Hematopoietic multipotent progenitor cell treated with erythropoietin and hydrocortisone succinate and interleukin-3 and kit ligand, for 4 days (in vitro differentiated cells): ENCODE results near the gene CCDC177.

Experiments
- DNase-seq: peaks from one replicate; pipeline ENCODE4 v3.0.0-alpha.2; 2015

Gene CCDC177

GRCh38 chr14:69574263-69574953 is at the start of gene CCDC177:
Gene CCDC177 (minus strand): TSS chr14:69574871. CDS start chr14:69573622, 1,249 bp downstream.
- peak; percentile 79 for DNase-seq

DNA sequence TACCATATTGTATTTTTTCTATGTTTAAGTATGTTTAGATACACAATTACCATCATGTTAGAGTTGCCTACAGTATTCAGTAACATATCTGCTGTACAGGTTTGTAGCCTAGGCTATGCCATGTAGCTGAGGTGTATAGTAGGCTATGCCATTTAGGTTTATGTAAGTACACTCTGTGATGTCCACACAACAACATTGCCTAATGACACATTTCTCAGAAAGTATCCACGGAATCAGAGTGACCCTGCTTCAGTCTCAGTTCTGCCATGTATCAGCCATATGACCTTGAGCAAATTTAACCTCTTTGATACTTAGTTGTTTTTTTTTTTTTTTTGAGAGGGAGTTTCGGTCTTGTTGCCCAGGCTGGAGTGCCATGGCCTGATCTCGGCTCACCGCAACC is 49.5 kb upstream of the CCDC177 start:
- DNase-seq = no peak

- DNase-seq = no peak
These were observed 46.3 kb upstream of the CCDC177 start for GRCh38 chr14:69620981-69621380.

GRCh38 chr14:69620211-69620611 is 45.5 kb upstream of the CCDC177 start:
- peak; percentile 64 for DNase-seq

- DNase-seq = no peak
These were observed 44.3 kb upstream of the CCDC177 start for GRCh38 chr14:69619012-69619411.

- no peak for DNase-seq
These were observed 43.1 kb upstream of the CCDC177 start for GRCh38 chr14:69617796-69618195.

- no peak for DNase-seq
These were observed 41.7 kb upstream of the CCDC177 start for GRCh38 chr14:69616408-69616773.

DNA sequence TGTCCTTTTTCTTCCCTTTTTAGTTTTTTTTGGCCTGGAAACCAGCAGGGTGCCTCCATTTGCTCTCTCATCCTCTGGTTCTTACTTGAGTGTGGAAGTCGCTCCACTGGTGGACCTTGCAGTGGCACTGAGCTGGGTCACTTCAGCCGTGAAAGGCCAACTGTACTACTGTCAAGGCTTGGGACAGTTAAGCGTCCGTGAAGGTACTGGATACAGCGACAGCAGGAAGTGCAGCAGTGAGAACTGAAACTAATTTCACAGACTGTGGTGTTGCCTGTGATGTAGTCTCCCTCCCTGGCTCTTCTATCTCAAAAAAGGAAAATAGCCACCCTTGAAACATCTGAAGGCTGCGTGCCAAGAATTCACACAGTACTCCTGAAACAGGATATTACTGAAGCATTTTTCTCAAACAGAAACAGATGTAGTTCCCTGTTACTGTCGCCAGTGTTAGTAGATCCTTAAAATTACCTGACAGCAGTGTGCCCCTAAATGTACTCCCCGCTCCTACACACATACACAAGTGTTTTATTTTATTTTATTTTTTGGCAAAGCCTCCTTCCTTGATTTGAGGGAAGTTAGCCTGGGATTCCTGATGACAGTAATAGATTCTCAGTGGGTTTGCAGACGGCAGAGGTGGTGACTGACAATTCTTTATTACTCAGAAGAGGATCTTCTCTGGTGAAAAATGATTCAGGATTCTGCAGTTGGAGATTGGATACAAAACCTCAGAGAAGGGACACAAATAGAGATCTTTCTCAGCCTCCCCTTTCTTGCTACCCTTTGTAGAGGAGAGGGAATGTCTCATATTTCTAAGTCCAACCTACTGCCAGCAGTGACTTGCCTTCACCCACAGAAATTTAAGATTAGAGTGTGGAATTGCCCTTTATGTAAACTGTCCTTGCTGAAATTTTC is 41.1 kb upstream of the CCDC177 start:
- DNase-seq = peak; percentile 78

- no peak for DNase-seq
These were observed 40.4 kb upstream of the CCDC177 start for GRCh38 chr14:69615121-69615495.

DNA sequence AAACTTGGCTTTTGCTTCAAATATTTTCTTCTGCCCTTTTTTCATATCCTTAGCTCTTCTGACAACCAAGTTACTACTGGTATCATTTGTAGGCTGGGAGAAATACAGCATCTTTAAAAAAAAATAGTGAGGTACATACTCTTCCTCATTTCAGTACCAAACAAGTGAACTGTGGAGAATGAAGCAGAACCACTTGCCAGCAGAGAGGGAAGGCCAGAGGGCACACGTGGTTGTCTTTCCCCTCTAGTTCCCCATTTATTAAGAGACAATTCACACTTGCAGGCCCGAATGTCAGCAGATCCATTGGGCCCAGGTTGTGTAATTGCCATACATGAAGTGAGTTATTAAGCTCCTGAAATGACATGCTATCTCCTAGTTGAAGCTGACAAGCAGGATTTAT is 39.9 kb upstream of the CCDC177 start:
- DNase-seq = peak; percentile 86

- no peak for DNase-seq
These were observed 38.8 kb upstream of the CCDC177 start for GRCh38 chr14:69613312-69614073.

DNA sequence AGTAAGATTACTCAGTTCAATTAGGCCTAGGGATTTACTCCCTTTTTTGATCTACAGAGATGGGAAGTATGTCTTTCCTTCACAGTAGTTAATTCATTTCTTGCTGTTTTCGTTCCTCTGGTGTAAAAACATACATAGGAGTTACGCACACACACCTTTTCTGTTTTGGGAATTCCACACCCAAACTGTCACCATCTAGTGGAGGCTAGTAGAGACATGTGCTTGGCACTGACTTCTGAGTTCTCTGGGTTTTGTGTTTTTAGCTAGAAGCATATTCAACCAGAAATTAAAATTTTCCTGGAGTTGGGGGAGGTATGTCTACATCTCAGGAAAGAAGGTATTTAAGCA is 38.1 kb upstream of the CCDC177 start:
- DNase-seq = no peak

DNA sequence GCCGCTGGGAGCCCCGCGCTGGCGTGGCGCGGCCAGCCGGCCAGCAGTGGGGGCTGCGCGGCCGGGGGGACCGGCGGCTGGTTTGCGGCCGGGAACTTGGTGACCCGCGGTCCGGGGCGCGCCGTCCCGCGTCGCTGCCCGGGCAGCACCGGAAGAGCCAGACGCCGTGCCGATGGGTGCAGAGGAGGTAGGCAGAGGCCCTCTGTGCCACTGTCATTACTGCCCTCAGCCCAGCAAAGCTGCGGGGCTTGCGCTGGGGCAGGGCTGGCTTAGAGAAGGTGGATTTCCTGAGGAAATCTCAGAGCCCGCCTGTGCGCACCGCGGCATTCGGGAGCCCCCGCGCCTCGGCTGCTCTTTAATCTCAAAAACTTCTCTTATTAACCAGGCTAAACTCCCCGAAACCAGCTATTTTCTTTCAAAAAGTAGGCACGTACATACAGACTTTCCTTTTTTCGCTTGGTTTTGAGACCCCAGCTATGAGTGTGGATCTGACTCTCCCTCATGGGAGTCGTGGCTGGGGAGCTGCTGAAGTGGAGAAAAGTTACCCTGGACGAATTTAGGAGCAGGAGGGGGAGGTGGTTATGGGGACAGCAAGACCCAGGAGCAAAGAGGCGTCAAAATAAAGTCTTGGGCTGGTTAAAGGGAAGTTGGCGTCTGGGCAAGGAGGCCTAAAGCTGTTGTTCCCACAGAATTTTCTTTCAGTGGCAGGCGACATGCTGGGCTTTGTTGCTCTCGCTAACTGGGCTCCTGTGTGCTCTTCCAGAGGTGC is 37.5 kb upstream of the CCDC177 start:
- DNase-seq = peak; percentile 63

GRCh38 chr14:69611172-69612013 is 36.7 kb upstream of the CCDC177 start, which contains the start of gene SUSD6:
Gene SUSD6 (plus strand): TSS chr14:69611596. CDS start chr14:69658593, 46,997 bp downstream.
- DNase-seq = peak; percentile 97

DNA sequence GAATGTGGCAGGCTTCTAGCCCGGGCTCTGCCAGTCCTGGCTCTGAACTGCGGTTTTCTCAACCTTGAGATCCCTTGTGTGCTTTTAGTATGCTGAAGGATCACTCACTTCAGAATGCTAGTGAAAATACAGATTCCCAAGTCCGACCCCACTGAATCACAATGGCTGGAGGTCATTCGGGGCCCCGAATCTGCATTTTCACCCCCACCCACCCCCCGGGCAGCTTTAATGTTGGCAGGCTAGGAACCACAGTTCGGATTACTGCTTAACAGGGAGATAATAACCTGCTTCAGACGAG is 36.2 kb upstream of the CCDC177 start:
- no peak for DNase-seq

DNA sequence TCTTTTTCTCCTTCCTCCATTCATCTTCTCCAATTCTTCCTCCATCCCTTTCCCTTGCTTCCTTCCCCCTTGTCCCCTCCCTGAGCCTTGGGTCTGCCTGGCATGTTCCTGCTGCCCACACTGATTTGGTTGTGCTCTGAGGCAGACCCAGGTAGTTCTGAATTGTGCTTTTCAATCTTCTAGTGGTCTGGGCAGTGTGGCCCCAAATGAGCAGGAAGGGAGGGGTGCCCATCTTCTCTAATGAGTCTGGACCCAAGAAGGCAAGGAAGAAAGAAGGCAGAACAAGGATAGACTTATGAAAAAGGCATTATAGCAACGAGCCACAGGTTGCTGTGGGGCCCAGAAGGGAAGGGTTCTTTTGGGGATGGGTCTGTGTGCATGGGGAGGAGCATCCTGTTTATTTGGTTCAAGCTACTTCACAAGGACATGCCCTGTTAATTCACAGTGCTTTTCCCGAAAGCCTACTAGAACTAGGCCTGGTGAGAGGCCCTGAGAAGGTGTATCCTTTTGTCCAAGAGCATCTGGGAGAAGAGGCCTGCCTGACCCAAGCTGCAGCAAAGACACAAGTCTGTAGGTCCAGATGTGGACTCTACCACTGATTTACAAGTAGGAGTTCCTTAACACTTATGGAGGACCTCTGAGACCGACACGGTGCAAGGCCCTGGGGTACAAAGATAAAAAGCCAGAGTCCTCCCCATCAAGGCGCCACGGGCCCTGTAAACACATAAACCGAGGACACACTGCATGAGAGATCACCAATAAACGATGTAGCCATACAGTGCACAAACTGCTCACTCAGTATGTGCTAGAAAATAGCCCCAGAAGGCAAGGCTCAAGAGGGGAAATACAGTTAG is 35.6 kb upstream of the CCDC177 start:
- no peak for DNase-seq

DNA sequence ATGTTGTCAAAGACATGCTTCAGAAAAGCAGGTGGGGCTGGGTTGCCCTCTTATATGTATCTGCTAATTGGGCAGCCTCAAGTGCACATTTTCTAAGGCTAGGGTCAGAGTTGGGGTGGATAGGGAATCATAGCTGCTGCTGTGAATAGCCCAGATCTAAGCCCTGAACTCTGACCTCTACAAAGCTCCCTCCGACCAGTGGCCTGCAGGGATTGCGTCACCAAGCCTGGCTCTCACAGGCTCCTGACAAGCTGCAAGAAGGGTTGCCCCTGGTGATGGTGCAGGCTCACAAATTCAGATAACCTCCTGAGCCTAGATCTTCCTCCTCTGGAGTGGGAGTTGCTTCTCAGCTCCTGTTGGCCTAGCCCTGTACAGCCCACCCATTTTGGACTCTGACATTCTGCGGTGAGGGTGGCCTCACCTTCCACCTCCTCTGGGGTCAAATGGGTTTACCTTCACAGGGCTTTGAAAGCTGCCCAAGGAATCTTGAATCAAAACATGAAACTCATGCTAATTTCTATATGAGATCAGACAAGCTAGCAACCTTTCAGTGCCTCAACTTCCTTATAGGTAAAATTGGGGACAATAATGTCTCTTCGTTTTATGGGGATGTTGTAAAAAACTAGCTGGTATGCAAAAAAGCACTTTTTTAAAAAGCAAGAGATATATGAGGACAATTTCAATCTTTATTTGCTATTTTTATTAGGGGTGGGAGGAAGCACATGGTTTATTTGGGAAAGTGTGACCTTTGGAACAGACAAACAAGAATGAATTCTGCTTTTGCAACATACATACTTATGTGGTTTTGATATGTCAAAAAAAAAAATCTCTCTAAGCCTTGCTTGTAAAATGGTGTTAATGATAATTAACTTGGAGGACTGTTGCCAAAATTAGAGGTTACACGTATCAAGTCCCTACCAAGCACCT is 31.9 kb upstream of the CCDC177 start:
- DNase-seq = peak; percentile 28

GRCh38 chr14:69605738-69606137 is 31.1 kb upstream of the CCDC177 start:
- DNase-seq = no peak

GRCh38 chr14:69600304-69600891 is 25.7 kb upstream of the CCDC177 start:
- DNase-seq = no peak
